ENCODE data around the gene COL20A1. TPM values are rescaled to one million over a fixed set of nuclear protein-coding genes. Genes with fewer than 3 reads are reported as not detected.

Gene COL20A1
- total and polyA plus RNA-seq, 8 donors = 0.53 to 2.4 TPM; not detected in 6

DNA sequence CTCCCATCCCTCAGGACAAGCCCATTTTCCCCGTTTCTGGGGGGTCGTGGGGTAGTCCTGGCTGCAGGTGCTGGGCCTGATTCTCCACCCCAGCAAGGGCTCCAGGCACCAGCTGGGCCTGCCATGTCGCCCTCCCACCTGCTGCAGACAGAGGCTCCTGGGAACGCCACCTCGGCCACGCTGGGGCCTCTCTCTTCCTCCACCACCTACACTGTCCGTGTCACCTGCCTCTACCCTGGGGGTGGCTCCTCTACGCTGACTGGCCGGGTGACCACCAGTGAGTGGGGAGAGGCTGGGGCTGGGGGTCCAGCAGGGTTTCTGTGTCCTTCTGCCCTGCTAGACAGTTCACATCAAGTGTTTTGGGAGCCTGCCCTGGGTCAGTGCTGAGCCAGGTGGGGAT is 19.3 kb downstream of the COL20A1 start:
- WGBS, 5 donors = 54 to 64% (median 61%) methylated on average over 9 of the region's 9 CpGs
- Histone ChIP-seq H3K9me3 (no peaks in the 10 kb centered on the region), H3K36me3 (no peaks in the 10 kb centered on the region), H3K4me3 (no peak overlapping the region), H3K4me1 (peaks cover 0 to 7% (median 3%) of the 10 kb centered on the region in 4 donors), H3K27me3 (peaks cover 2 to 92% (median 37%) of the 10 kb centered on the region in 3 donors), H3K27ac (no peak overlapping the region)
- TF ChIP-seq, protein P1, sequence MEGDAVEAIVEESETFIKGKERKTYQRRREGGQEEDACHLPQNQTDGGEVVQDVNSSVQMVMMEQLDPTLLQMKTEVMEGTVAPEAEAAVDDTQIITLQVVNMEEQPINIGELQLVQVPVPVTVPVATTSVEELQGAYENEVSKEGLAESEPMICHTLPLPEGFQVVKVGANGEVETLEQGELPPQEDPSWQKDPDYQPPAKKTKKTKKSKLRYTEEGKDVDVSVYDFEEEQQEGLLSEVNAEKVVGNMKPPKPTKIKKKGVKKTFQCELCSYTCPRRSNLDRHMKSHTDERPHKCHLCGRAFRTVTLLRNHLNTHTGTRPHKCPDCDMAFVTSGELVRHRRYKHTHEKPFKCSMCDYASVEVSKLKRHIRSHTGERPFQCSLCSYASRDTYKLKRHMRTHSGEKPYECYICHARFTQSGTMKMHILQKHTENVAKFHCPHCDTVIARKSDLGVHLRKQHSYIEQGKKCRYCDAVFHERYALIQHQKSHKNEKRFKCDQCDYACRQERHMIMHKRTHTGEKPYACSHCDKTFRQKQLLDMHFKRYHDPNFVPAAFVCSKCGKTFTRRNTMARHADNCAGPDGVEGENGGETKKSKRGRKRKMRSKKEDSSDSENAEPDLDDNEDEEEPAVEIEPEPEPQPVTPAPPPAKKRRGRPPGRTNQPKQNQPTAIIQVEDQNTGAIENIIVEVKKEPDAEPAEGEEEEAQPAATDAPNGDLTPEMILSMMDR (IDR thresholded peaks at IDR 0.05) = no peak
- TF ChIP-seq POLR2A (IDR thresholded peaks at IDR 0.05) (no peak), EP300 (IDR thresholded peaks at IDR 0.05) (no peak), POLR2AphosphoS5 (IDR thresholded peaks at IDR 0.05) (no peak)
- DNase-seq = no peak
- intact Hi-C loops (cut with DNase I; ENCODE audit: low total_unique reads) = no loop called here

DNA sequence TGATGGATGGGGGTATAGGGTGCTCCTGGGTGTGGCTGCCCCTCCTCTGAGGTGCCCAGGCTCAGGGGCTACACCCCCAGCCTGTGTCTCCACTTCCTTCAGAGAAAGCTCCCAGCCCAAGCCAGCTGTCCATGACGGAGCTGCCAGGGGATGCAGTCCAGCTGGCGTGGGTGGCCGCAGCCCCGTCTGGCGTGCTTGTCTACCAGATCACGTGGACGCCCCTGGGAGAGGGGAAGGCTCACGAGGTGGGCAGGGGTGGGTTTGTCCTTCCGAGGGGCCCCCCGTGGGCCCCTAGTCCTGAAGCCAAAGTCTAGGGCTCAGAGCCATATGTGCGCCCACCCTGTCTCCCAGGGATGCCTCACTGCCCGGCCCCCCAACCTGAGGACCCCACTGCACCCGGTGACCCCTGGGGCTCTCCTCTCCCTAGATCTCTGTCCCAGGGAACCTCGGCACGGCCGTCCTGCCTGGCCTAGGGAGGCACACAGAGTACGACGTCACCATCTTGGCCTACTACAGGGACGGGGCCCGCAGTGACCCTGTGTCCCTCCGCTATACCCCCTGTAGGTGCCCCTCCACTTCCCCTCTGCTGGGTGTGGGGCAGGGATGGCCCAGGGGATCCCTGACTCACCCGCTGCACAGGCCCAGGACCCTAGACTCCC is 19.8 kb downstream of the COL20A1 start:
- H3K9me3 ChIP-seq = no peaks in the 10 kb centered on the region
- TF ChIP-seq POLR2AphosphoS5 (IDR thresholded peaks at IDR 0.05) = no peak
- TF ChIP-seq, protein P1 (IDR thresholded peaks at IDR 0.05) = no peak
- no peak for TF ChIP-seq EP300 (IDR thresholded peaks at IDR 0.05)
- TF ChIP-seq POLR2A (IDR thresholded peaks at IDR 0.05) = no peak
- peaks cover 0 to 7% (median 3%) of the 10 kb centered on the region in 4 donors for H3K4me1 ChIP-seq
- DNase-seq = peak in 1 of 2 donors; percentile 85
- intact Hi-C loops (cut with DNase I; ENCODE audit: low total_unique reads) = no loop called here
- 63 to 82% (median 71%) methylated on average over 3 to 22 of the region's 22 CpGs for WGBS, 5 donors
- H3K4me3 ChIP-seq = no peak overlapping the region
- H3K27ac ChIP-seq = no peak overlapping the region
- H3K27me3 ChIP-seq = peaks cover 2 to 88% (median 33%) of the 10 kb centered on the region in 3 donors
- H3K36me3 ChIP-seq = no peaks in the 10 kb centered on the region

DNA sequence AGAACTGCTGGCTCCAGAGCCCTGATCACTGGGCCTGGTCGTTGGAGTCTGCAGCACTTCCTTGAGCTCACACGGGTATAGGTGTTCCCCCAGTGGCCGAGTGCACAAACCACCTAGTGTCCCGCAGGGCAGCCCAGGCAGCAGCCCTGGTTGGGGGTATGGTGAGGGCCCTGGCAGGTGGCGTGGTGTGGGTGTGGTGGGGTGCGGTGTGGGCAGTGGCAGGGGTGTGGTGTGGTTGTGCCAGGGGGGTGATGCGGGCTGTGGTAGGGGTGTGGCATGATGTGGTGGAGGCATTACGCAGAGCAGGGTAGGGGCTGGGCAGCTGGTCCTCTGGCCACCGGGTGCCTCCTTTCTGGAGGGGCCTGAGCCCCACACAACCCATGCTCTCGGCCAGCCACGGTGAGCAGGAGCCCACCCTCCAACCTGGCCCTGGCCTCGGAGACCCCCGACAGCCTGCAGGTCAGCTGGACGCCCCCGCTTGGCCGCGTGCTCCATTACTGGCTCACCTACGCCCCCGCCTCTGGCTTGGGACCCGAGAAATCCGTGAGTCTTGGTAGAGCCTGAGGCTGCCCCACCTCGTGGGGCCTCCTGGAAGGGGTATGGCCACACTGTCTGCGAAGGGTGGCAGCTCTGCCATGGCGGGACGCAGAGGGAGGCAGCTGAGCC is 20.5 kb downstream of the COL20A1 start:
- no peak for TF ChIP-seq POLR2AphosphoS5 (IDR thresholded peaks at IDR 0.05)
- TF ChIP-seq, protein P1 (IDR thresholded peaks at IDR 0.05) = no peak
- no peak for TF ChIP-seq EP300 (IDR thresholded peaks at IDR 0.05)
- no peak for TF ChIP-seq POLR2A (IDR thresholded peaks at IDR 0.05)
- Histone ChIP-seq H3K36me3 (no peaks in the 10 kb centered on the region), H3K27me3 (peaks cover 2 to 88% (median 31%) of the 10 kb centered on the region in 3 donors), H3K9me3 (no peaks in the 10 kb centered on the region), H3K4me3 (no peak overlapping the region), H3K27ac (no peak overlapping the region), H3K4me1 (peaks cover 0 to 7% (median 3%) of the 10 kb centered on the region in 4 donors)
- intact Hi-C loops (cut with DNase I; ENCODE audit: low total_unique reads) = no loop called here
- no peak for DNase-seq
- WGBS, 5 donors = 61 to 76% (median 68%) methylated on average over 16 to 25 of the region's 25 CpGs

DNA sequence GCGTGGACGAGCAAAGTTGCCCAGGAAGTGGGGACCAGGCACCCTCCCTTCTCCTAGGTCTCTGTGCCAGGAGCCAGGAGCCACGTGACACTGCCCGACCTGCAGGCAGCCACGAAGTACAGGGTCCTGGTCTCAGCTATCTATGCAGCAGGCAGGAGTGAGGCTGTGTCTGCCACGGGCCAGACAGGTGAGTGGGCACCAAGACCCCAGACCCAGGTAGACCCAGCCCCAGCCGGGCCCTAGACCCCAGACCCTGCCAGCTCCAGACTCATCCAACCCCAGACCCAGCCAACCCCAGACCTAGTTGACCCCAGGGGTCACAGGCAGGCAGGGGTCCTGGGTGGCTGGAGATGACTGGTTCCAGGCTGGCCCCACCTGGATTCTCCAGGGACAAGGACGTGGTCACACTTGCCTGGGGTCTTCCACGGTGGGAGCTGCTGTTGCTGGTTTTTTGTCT is 21.1 kb downstream of the COL20A1 start:
- Histone ChIP-seq H3K36me3 (no peaks in the 10 kb centered on the region), H3K27ac (no peak overlapping the region), H3K4me1 (peaks cover 0 to 7% (median 2%) of the 10 kb centered on the region in 4 donors), H3K9me3 (no peaks in the 10 kb centered on the region), H3K4me3 (no peak overlapping the region), H3K27me3 (peaks cover 0 to 88% (median 26%) of the 10 kb centered on the region in 3 donors)
- 49 to 61% (median 59%) methylated on average over 4 to 9 of the region's 9 CpGs for WGBS, 5 donors
- DNase-seq = no peak
- intact Hi-C loops (cut with DNase I; ENCODE audit: low total_unique reads) = no loop called here
- TF ChIP-seq POLR2A (IDR thresholded peaks at IDR 0.05) = no peak
- TF ChIP-seq EP300 (IDR thresholded peaks at IDR 0.05) = no peak
- TF ChIP-seq POLR2AphosphoS5 (IDR thresholded peaks at IDR 0.05) = no peak
- TF ChIP-seq, protein P1 (IDR thresholded peaks at IDR 0.05) = no peak

All from stomach (tissue), 9 donors.